Measurements from ENCODE around the gene CAPZA3. TPM values are rescaled to one million over a fixed set of nuclear protein-coding genes. Genes with fewer than 3 reads are reported as not detected.

The CAPZA3 gene
- total RNA-seq, 2 donors from 2014 or later, result not detected

DNA sequence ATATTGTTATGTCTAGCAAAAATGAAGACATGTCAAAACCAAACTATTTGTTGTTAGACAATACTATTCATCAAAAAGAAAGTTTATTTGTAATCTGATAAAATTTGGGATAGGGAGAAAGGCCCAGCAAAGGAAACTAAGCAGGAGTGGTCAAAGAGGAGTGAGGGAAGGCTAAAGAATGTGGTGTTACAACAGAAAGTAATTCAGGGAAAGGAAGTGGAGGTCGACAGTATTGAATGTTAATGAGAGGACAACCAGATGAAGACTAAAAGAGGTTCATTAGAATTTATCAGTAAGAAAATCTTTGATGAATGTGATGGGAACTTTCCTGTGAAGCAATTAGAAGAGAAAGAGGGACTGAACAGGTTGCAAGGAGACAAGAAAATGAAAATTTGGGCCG is 34.0 kb upstream of the CAPZA3 start:
- DNase-seq, result no peak
- Histone ChIP-seq H3K4me3 (ENCODE audit: low read length) (no peak overlapping the region), H3K27ac (ENCODE audit: low read depth, low read length) (no peak overlapping the region), H3K4me1 (ENCODE audit: control insufficient read depth, insufficient read depth, low read length) (peaks cover 3% of the 10 kb centered on the region), H3K9me3 (ENCODE audit: control insufficient read depth, low read length) (peaks cover 13% of the 10 kb centered on the region), H3K9ac (ENCODE audit: extremely low read depth, low read length, poor library complexity, severe bottlenecking) (no peak overlapping the region), H3K27me3 (ENCODE audit: control insufficient read depth, insufficient read depth, low read length, poor library complexity, severe bottlenecking) (no peaks in the 10 kb centered on the region), H3K36me3 (ENCODE audit: control insufficient read depth, insufficient read depth, low read length) (no peaks in the 10 kb centered on the region)
- Mint-ChIP-seq H3K9me3 (peaks cover 12% of the 10 kb centered on the region), H3K27ac (no peak overlapping the region), H3K4me1 (peaks cover 19% of the 10 kb centered on the region), H3K4me3 (no peak overlapping the region), H3K27me3 (ENCODE audit: insufficient read depth) (no peaks in the 10 kb centered on the region), H3K36me3 (ENCODE audit: low read depth) (peaks cover 5% of the 10 kb centered on the region)
- TF ChIP-seq CTCF (conservative IDR thresholded peaks at IDR 0.05), result no peak
- WGBS, 2 experiments (ENCODE audit: insufficient coverage in 1 of 2, insufficient read length in 1 of 2), result 58 to 84% methylated on average over 2 of the region's 2 CpGs

GRCh38 chr12:18706798-18707197 is 31.1 kb upstream of the CAPZA3 start:
- Histone ChIP-seq H3K27me3 (ENCODE audit: control insufficient read depth, insufficient read depth, low read length, poor library complexity, severe bottlenecking) (no peaks in the 10 kb centered on the region), H3K9me3 (ENCODE audit: control insufficient read depth, low read length) (peaks cover 29% of the 10 kb centered on the region), H3K9ac (ENCODE audit: extremely low read depth, low read length, poor library complexity, severe bottlenecking) (no peak overlapping the region), H3K27ac (ENCODE audit: low read depth, low read length) (no peak overlapping the region), H3K4me1 (ENCODE audit: control insufficient read depth, insufficient read depth, low read length) (peaks cover 2% of the 10 kb centered on the region), H3K36me3 (ENCODE audit: control insufficient read depth, insufficient read depth, low read length) (no peaks in the 10 kb centered on the region), H3K4me3 (ENCODE audit: low read length) (no peak overlapping the region)
- Mint-ChIP-seq H3K4me3 (no peak overlapping the region), H3K9me3 (peaks cover 21% of the 10 kb centered on the region), H3K4me1 (peaks cover 13% of the 10 kb centered on the region), H3K27me3 (ENCODE audit: insufficient read depth) (no peaks in the 10 kb centered on the region), H3K27ac (no peak overlapping the region), H3K36me3 (ENCODE audit: low read depth) (peaks cover 5% of the 10 kb centered on the region)
- DNase-seq, result no peak
- no peak for TF ChIP-seq CTCF (conservative IDR thresholded peaks at IDR 0.05)
- WGBS, 2 experiments (ENCODE audit: insufficient coverage in 1 of 2, insufficient read length in 1 of 2), result 91 to 100% methylated on average over 1 of the region's 1 CpG

DNA sequence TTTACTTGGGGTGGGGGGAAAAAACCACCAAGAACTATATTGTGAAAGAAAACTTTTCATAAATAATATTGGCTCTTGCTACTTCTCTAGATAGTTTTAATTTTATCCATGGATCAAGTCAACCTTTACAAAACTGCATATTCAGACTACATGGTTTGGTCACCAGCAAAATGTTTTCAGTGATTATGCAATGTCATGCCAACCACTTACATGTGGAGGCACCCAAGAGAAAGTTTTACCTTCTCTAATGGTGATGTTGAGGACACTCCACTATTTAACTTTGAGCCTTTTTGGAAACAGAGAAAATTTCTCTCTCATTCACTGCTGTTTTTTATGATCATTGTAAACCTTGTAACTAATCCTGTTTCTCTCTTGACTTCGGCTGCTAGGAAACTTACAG is 21.7 kb upstream of the CAPZA3 start:
- no peaks in the 10 kb centered on the region for H3K27me3 ChIP-seq (ENCODE audit: control insufficient read depth, insufficient read depth, low read length, poor library complexity, severe bottlenecking)
- H3K9ac ChIP-seq (ENCODE audit: extremely low read depth, low read length, poor library complexity, severe bottlenecking), result no peak overlapping the region
- no peaks in the 10 kb centered on the region for H3K27me3 Mint-ChIP-seq (ENCODE audit: insufficient read depth)
- DNase-seq, result no peak
- H3K36me3 ChIP-seq (ENCODE audit: control insufficient read depth, insufficient read depth, low read length), result no peaks in the 10 kb centered on the region
- H3K4me3 Mint-ChIP-seq, result no peak overlapping the region
- H3K27ac Mint-ChIP-seq, result no peak overlapping the region
- H3K4me1 Mint-ChIP-seq, result peaks cover 5% of the 10 kb centered on the region
- 100% methylated on average over 1 of the region's 1 CpG for WGBS, 2 experiments (ENCODE audit: insufficient coverage in 1 of 2, insufficient read length in 1 of 2)
- peaks cover 3% of the 10 kb centered on the region for H3K9me3 Mint-ChIP-seq
- no peak overlapping the region for H3K4me3 ChIP-seq (ENCODE audit: low read length)
- H3K36me3 Mint-ChIP-seq (ENCODE audit: low read depth), result no peaks in the 10 kb centered on the region
- no peak overlapping the region for H3K27ac ChIP-seq (ENCODE audit: low read depth, low read length)
- peak; percentile 52 for TF ChIP-seq CTCF (conservative IDR thresholded peaks at IDR 0.05)
- no peaks in the 10 kb centered on the region for H3K9me3 ChIP-seq (ENCODE audit: control insufficient read depth, low read length)
- H3K4me1 ChIP-seq (ENCODE audit: control insufficient read depth, insufficient read depth, low read length), result no peaks in the 10 kb centered on the region
